HepG2 (cell line): ENCODE measurements around the gene SHISA4. TPM values are rescaled to one million over a fixed set of nuclear protein-coding genes. Genes with fewer than 3 reads are reported as not detected.

Experiments used
- CAMTA2 ChIP-seq: sonication (generic); formaldehyde crosslinking; IDR thresholded peaks from 2 replicates; pipeline ENCODE4 v1.4.0; 2020; ENCODE audit warnings: mild to moderate bottlenecking, missing genetic modification reagents, borderline replicate concordance
- ELF3 ChIP-seq: IDR thresholded peaks from 2 replicates; pipeline ENCODE4 v1.6.1; 2016; ENCODE audit warnings: missing genetic modification reagents, missing compliant biosample characterization
- FOSL2 ChIP-seq: sonication (generic); formaldehyde crosslinking; IDR thresholded peaks from 2 replicates; pipeline ENCODE4 v1.4.0; 2020; ENCODE audit warnings: missing genetic modification reagents
- GRHL1 ChIP-seq: sonication (generic); formaldehyde crosslinking; conservative IDR thresholded peaks from 2 replicates; pipeline ENCODE4 v1.8.0; 2022; ENCODE audit warnings: missing genetic modification reagents
- KAT7 ChIP-seq: IDR thresholded peaks from 2 replicates; pipeline ENCODE4 v1.6.1; 2018; ENCODE audit warnings: borderline replicate concordance, missing compliant biosample characterization
- RXRA ChIP-seq: sonication (generic); formaldehyde crosslinking; IDR thresholded peaks from 2 replicates; pipeline ENCODE4 v1.5.1; 2020; ENCODE audit warnings: missing genetic modification reagents
- SP1 ChIP-seq, 2 experiments: fragments of 450-650 bp in 1 of 2; sonication (generic) in 1 of 2; formaldehyde crosslinking in 1 of 2; IDR thresholded peaks; 2 replicates each; pipeline versions ENCODE4 v1.4.0 to v1.6.1; 2016 to 2020; ENCODE audit warnings: missing genetic modification reagents in 1 of 2
- ZNF317 ChIP-seq: sonication (generic); formaldehyde crosslinking; IDR thresholded peaks from 2 replicates; pipeline ENCODE4 v1.5.0; 2020; ENCODE audit warnings: mild to moderate bottlenecking, missing genetic modification reagents
- ZNF460 ChIP-seq: sonication (generic); formaldehyde crosslinking; IDR thresholded peaks from 2 replicates; pipeline ENCODE4 v1.5.1; 2020; ENCODE audit warnings: missing genetic modification reagents, mild to moderate bottlenecking, borderline replicate concordance
- ZNF577 ChIP-seq: sonication (generic); formaldehyde crosslinking; IDR thresholded peaks from 2 replicates; pipeline ENCODE4 v1.4.0; 2020; ENCODE audit warnings: mild to moderate bottlenecking, low read depth, missing genetic modification reagents, borderline replicate concordance
- polyA plus RNA-seq, 8 experiments: library from polyadenylated mRNA; depleted of rRNA in 3 of 8; stranded (reverse) in 7 of 8; unstranded in 1 of 8; fragments of >200 nt; fragmentation: Illumina TruSeq in 4 of 8; extraction: Trizol in 4 of 8; gene quantifications; 2 replicates each; pipeline versions ENCODE4 v1.2.1 to v1.2.3, GENCODE V29; 2011 to 2016; ENCODE audit warnings: low read depth in 4 of 8, missing spikeins in 1 of 8, mixed read lengths in 1 of 8; ENCODE audit not compliant: insufficient read depth in 1 of 8
- total RNA-seq, 5 experiments: library from RNA; depleted of rRNA; stranded (reverse); fragments of >200 nt; fragmentation: Illumina TruSeq; extraction: Trizol; gene quantifications; 2 replicates each; pipeline ENCODE4 v1.2.3, GENCODE V29; 2016; ENCODE audit warnings: low read depth in 1 of 5
- TF ChIP-seq, protein P1 (sequence below): sonication (generic); formaldehyde crosslinking; IDR thresholded peaks from 2 replicates; pipeline ENCODE4 v1.4.0; 2020; ENCODE audit warnings: mild to moderate bottlenecking, missing genetic modification reagents
- TF ChIP-seq, protein P2 (sequence below), 2 experiments: fragments of 450-650 bp in 1 of 2; sonication (generic) in 1 of 2; formaldehyde crosslinking; IDR thresholded peaks; 2 replicates each; pipeline versions ENCODE4 v1.5.0 to v1.8.0; 2020 to 2022; ENCODE audit warnings: mild to moderate bottlenecking in 1 of 2, missing genetic modification reagents in 1 of 2
- TF ChIP-seq, protein P3 (sequence below): sonication (generic); formaldehyde crosslinking; IDR thresholded peaks from 2 replicates; pipeline ENCODE4 v1.5.1; 2020; ENCODE audit warnings: missing genetic modification reagents, mild to moderate bottlenecking, borderline replicate concordance
- TF ChIP-seq, protein P4 (sequence below): sonication (generic); formaldehyde crosslinking; IDR thresholded peaks from 2 replicates; pipeline ENCODE4 v1.4.0; 2020; ENCODE audit warnings: missing genetic modification reagents
- TF ChIP-seq, protein P5 (sequence below): sonication (generic); formaldehyde crosslinking; IDR thresholded peaks from 2 replicates; pipeline ENCODE4 v1.4.0; 2020; ENCODE audit warnings: mild to moderate bottlenecking, low read depth, missing genetic modification reagents

Gene SHISA4
- total and polyA plus RNA-seq, 2 of the 13 experiments (the other 11 are each of a cell fraction or from before 2014, with no cell fraction given) = 0.51 to 1.0 TPM

GRCh38 chr1:201895913-201896807 lies 7.5 kb downstream of the SHISA4 start (continued):
- TF ChIP-seq RXRA (CRISPR knock-in tag) (peak; percentile 54; the same call in 1 of the 2 replicates), SP1 (IDR thresholded peaks at IDR 0.05) (no peak), SP1 (CRISPR knock-in tag; IDR thresholded peaks at IDR 0.05) (no peak), GRHL1 (CRISPR knock-in tag) (no peak), ZNF460 (no peak), FOSL2 (CRISPR knock-in tag) (peak; percentile 88), CAMTA2 (CRISPR knock-in tag) (no peak), KAT7 (CRISPR knock-in tag) (no peak), ZNF577 (CRISPR knock-in tag) (no peak), ELF3 (CRISPR knock-in tag) (peak; percentile 32; the same call in 1 of the 2 replicates), ZNF317 (CRISPR knock-in tag) (no peak)
- TF ChIP-seq, protein P1, sequence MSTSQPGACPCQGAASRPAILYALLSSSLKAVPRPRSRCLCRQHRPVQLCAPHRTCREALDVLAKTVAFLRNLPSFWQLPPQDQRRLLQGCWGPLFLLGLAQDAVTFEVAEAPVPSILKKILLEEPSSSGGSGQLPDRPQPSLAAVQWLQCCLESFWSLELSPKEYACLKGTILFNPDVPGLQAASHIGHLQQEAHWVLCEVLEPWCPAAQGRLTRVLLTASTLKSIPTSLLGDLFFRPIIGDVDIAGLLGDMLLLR (CRISPR knock-in tag) = no peak
- TF ChIP-seq, protein P2, sequence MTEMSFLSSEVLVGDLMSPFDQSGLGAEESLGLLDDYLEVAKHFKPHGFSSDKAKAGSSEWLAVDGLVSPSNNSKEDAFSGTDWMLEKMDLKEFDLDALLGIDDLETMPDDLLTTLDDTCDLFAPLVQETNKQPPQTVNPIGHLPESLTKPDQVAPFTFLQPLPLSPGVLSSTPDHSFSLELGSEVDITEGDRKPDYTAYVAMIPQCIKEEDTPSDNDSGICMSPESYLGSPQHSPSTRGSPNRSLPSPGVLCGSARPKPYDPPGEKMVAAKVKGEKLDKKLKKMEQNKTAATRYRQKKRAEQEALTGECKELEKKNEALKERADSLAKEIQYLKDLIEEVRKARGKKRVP (CRISPR knock-in tag; IDR thresholded peaks at IDR 0.05) = peak in 1 of 2 experiments; percentile 89; a peak in 2 of 4 replicates
- TF ChIP-seq, protein P3, sequence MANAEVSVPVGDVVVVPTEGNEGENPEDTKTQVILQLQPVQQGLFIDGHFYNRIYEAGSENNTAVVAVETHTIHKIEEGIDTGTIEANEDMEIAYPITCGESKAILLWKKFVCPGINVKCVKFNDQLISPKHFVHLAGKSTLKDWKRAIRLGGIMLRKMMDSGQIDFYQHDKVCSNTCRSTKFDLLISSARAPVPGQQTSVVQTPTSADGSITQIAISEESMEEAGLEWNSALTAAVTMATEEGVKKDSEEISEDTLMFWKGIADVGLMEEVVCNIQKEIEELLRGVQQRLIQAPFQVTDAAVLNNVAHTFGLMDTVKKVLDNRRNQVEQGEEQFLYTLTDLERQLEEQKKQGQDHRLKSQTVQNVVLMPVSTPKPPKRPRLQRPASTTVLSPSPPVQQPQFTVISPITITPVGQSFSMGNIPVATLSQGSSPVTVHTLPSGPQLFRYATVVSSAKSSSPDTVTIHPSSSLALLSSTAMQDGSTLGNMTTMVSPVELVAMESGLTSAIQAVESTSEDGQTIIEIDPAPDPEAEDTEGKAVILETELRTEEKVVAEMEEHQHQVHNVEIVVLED (CRISPR knock-in tag) = no peak
- TF ChIP-seq, protein P4, sequence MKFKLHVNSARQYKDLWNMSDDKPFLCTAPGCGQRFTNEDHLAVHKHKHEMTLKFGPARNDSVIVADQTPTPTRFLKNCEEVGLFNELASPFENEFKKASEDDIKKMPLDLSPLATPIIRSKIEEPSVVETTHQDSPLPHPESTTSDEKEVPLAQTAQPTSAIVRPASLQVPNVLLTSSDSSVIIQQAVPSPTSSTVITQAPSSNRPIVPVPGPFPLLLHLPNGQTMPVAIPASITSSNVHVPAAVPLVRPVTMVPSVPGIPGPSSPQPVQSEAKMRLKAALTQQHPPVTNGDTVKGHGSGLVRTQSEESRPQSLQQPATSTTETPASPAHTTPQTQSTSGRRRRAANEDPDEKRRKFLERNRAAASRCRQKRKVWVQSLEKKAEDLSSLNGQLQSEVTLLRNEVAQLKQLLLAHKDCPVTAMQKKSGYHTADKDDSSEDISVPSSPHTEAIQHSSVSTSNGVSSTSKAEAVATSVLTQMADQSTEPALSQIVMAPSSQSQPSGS = peak; percentile 100
- TF ChIP-seq, protein P5, sequence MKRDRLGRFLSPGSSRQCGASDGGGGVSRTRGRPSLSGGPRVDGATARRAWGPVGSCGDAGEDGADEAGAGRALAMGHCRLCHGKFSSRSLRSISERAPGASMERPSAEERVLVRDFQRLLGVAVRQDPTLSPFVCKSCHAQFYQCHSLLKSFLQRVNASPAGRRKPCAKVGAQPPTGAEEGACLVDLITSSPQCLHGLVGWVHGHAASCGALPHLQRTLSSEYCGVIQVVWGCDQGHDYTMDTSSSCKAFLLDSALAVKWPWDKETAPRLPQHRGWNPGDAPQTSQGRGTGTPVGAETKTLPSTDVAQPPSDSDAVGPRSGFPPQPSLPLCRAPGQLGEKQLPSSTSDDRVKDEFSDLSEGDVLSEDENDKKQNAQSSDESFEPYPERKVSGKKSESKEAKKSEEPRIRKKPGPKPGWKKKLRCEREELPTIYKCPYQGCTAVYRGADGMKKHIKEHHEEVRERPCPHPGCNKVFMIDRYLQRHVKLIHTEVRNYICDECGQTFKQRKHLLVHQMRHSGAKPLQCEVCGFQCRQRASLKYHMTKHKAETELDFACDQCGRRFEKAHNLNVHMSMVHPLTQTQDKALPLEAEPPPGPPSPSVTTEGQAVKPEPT = no peak
